ENCODE data around the gene HDGFL1. TPM values are rescaled to one million over a fixed set of nuclear protein-coding genes. Genes with fewer than 3 reads are reported as not detected.
A peak's percentile ranks its signal among the peaks of the same experiment; 100 is the strongest.

Gene HDGFL1
- total RNA-seq, 1 donor from 2014 or later = not detected

- no peak overlapping the region for H3K4me3 Mint-ChIP-seq (ENCODE audit: unreplicated experiment)
- no peak for DNase-seq (ENCODE audit: extremely low spot score, unreplicated experiment)
- peak overlapping the region; percentile 92 for H3K27ac Mint-ChIP-seq (ENCODE audit: unreplicated experiment)
- no peaks in the 10 kb centered on the region for H3K9me3 Mint-ChIP-seq (ENCODE audit: unreplicated experiment)
- H3K4me1 Mint-ChIP-seq (ENCODE audit: unreplicated experiment) = peaks cover 42% of the 10 kb centered on the region
- H3K27me3 Mint-ChIP-seq (ENCODE audit: unreplicated experiment) = no peaks in the 10 kb centered on the region
- H3K36me3 Mint-ChIP-seq (ENCODE audit: unreplicated experiment) = no peaks in the 10 kb centered on the region
- no peak for TF ChIP-seq CTCF (IDR thresholded peaks at IDR 0.05)
Observed at GRCh38 chr6:22612236-22612635, 42.9 kb downstream of the HDGFL1 start.

- no peak for TF ChIP-seq CTCF (IDR thresholded peaks at IDR 0.05)
- Mint-ChIP-seq H3K4me3 (ENCODE audit: unreplicated experiment) (no peak overlapping the region), H3K9me3 (ENCODE audit: unreplicated experiment) (no peaks in the 10 kb centered on the region), H3K27me3 (ENCODE audit: unreplicated experiment) (no peaks in the 10 kb centered on the region), H3K36me3 (ENCODE audit: unreplicated experiment) (no peaks in the 10 kb centered on the region), H3K4me1 (ENCODE audit: unreplicated experiment) (peaks cover 42% of the 10 kb centered on the region), H3K27ac (ENCODE audit: unreplicated experiment) (peak overlapping the region; percentile 92)
- DNase-seq (ENCODE audit: extremely low spot score, unreplicated experiment) = no peak
Observed at GRCh38 chr6:22613051-22613450, 43.7 kb downstream of the HDGFL1 start.

- Mint-ChIP-seq H3K27me3 (ENCODE audit: unreplicated experiment) (no peaks in the 10 kb centered on the region), H3K36me3 (ENCODE audit: unreplicated experiment) (peaks cover 5% of the 10 kb centered on the region), H3K27ac (ENCODE audit: unreplicated experiment) (peak overlapping the region; percentile 92), H3K4me3 (ENCODE audit: unreplicated experiment) (peak overlapping the region; percentile 35), H3K4me1 (ENCODE audit: unreplicated experiment) (peaks cover 42% of the 10 kb centered on the region), H3K9me3 (ENCODE audit: unreplicated experiment) (peaks cover 5% of the 10 kb centered on the region)
- TF ChIP-seq CTCF (IDR thresholded peaks at IDR 0.05) = no peak
- no peak for DNase-seq (ENCODE audit: extremely low spot score, unreplicated experiment)
Observed at GRCh38 chr6:22613695-22614094, 44.3 kb downstream of the HDGFL1 start.

GRCh38 chr6:22614547-22614946 lies 45.2 kb downstream of the HDGFL1 start:
- TF ChIP-seq CTCF (IDR thresholded peaks at IDR 0.05) = no peak
- H3K4me1 Mint-ChIP-seq (ENCODE audit: unreplicated experiment) = peaks cover 42% of the 10 kb centered on the region

GRCh38 chr6:22621028-22621427 lies 51.7 kb downstream of the HDGFL1 start:
- DNase-seq (ENCODE audit: extremely low spot score, unreplicated experiment) = no peak
- no peak overlapping the region for H3K27ac Mint-ChIP-seq (ENCODE audit: unreplicated experiment)
- peaks cover 11% of the 10 kb centered on the region for H3K9me3 Mint-ChIP-seq (ENCODE audit: unreplicated experiment)
- H3K27me3 Mint-ChIP-seq (ENCODE audit: unreplicated experiment) = no peaks in the 10 kb centered on the region
- H3K36me3 Mint-ChIP-seq (ENCODE audit: unreplicated experiment) = peaks cover 8% of the 10 kb centered on the region
- no peak overlapping the region for H3K4me3 Mint-ChIP-seq (ENCODE audit: unreplicated experiment)
- peaks cover 17% of the 10 kb centered on the region for H3K4me1 Mint-ChIP-seq (ENCODE audit: unreplicated experiment)
- no peak for TF ChIP-seq CTCF (IDR thresholded peaks at IDR 0.05)

More at GRCh38 chr6:22614547-22614946, 45.2 kb downstream of the HDGFL1 start:
- Mint-ChIP-seq H3K27me3 (ENCODE audit: unreplicated experiment) (no peaks in the 10 kb centered on the region), H3K4me3 (ENCODE audit: unreplicated experiment) (peak overlapping the region; percentile 36), H3K9me3 (ENCODE audit: unreplicated experiment) (peaks cover 11% of the 10 kb centered on the region), H3K36me3 (ENCODE audit: unreplicated experiment) (peaks cover 8% of the 10 kb centered on the region), H3K27ac (ENCODE audit: unreplicated experiment) (peak overlapping the region; percentile 92)
- DNase-seq (ENCODE audit: extremely low spot score, unreplicated experiment) = no peak

All from osteocyte (in vitro differentiated cells).